Endothelial cell of umbilical vein (primary cell): ENCODE data around the gene PPP1R10. TPM values are rescaled to one million over a fixed set of nuclear protein-coding genes. Genes with fewer than 3 reads are reported as not detected.
A peak's percentile ranks its signal among the peaks of the same experiment; 100 is the strongest.
"Not testable (repeated sequence)": the region's sequence is repeated elsewhere in the genome, so short reads cannot be mapped to it uniquely, and the experiment has no call there.

ENCODE experiments used
- BruUV-seq: library from RNA; stranded (reverse); fragments of 400-500 nt; replicated peaks from 2 replicates; lab custom pipeline; 2021; lab: Mats Ljungman, UMichigan
- CTCF ChIA-PET: fragments of 300-600, 350-600 bp; sonication (Branson Sonifier 250); formaldehyde crosslinking; loops from one replicate; lab custom pipeline; 2021; ENCODE audit warnings: antibody characterized with exemption, inconsistent platforms; lab: Charles Lee
- POLR2A ChIA-PET: fragments of 300-600, 350-600 bp; sonication (Branson Sonifier 250); formaldehyde crosslinking; loops from one replicate; lab custom pipeline; 2021; ENCODE audit warnings: antibody characterized with exemption, inconsistent platforms; lab: Charles Lee
- DNase-seq: peaks from one replicate; pipeline ENCODE4 v3.0.0-alpha.2; 2011; ENCODE audit warnings: low read depth, low spot score
- FAIRE-seq: peaks from 2 replicates; lab custom pipeline; 2011; peaks lifted over from hg19 to GRCh38; lab: Jason Lieb, UNC
- H2AFZ ChIP-seq: 2 replicates; pipeline ENCODE4 v1.6.0; 2012; ENCODE audit warnings: low read depth, low read length, control low read depth, inconsistent platforms
- H3K27ac ChIP-seq: 2 replicates; pipeline ENCODE4 v1.5.1; 2011; ENCODE audit warnings: low read depth, mild to moderate bottlenecking, control low read depth, low read length, moderate library complexity; ENCODE audit not compliant: insufficient read depth
- H3K27me3 ChIP-seq, 2 experiments: 2 replicates each; pipeline versions ENCODE4 v1.6.0 to v1.6.1; 2011; ENCODE audit warnings: low read length in 2 of 2, mixed read lengths in 1 of 2; ENCODE audit not compliant: control insufficient read depth in 2 of 2, insufficient read depth in 2 of 2
- H3K36me3 ChIP-seq, 2 experiments: 2 replicates in 1 of 2; 3 replicates in 1 of 2; pipeline ENCODE4 v1.5.1; 2011; ENCODE audit warnings: low read length in 2 of 2, mild to moderate bottlenecking in 1 of 2, moderate library complexity in 1 of 2; ENCODE audit not compliant: control insufficient read depth in 2 of 2, insufficient read depth in 2 of 2; ENCODE audit errors: extremely low read depth in 1 of 2
- H3K4me1 ChIP-seq: 3 replicates; pipeline ENCODE4 v1.5.1; 2011; ENCODE audit warnings: mild to moderate bottlenecking, low read length; ENCODE audit not compliant: control insufficient read depth, insufficient read depth; ENCODE audit errors: extremely low read depth
- H3K4me2 ChIP-seq: 2 replicates; pipeline ENCODE4 v1.6.1; 2011; ENCODE audit warnings: low read length, control low read depth, mixed read lengths; ENCODE audit not compliant: insufficient read depth
- H3K4me3 ChIP-seq, 3 experiments: fragments of 200-600 bp in 1 of 3; sonication (generic), shearing (Covaris generic) in 1 of 3; replicated peaks in 1 of 3; 2 replicates each; pipeline ENCODE4 v1.5.1; 2011 to 2016; ENCODE audit warnings: control low read depth in 3 of 3, low read length in 3 of 3, mild to moderate bottlenecking in 2 of 3, inconsistent platforms in 1 of 3, low read depth in 1 of 3, moderate library complexity in 1 of 3; ENCODE audit not compliant: insufficient read depth in 1 of 3
- H3K79me2 ChIP-seq: 2 replicates; pipeline ENCODE4 v1.6.0; 2012; ENCODE audit warnings: low read length, inconsistent platforms; ENCODE audit not compliant: control insufficient read depth, insufficient read depth
- H3K9ac ChIP-seq: replicated peaks from 2 replicates; pipeline ENCODE3; 2011; ENCODE audit warnings: low read length, control low read depth; ENCODE audit not compliant: insufficient read depth; ENCODE audit errors: extremely low read depth
- H3K9me1 ChIP-seq: replicated peaks from 3 replicates; pipeline ENCODE4 v1.6.0; 2011; ENCODE audit warnings: mild to moderate bottlenecking, low read length; ENCODE audit not compliant: control insufficient read depth, insufficient read depth; ENCODE audit errors: extremely low read depth
- H3K9me3 ChIP-seq: replicated peaks from 2 replicates; pipeline ENCODE4 v1.5.1; 2012; ENCODE audit warnings: low read length, inconsistent platforms; ENCODE audit not compliant: control insufficient read depth, insufficient read depth
- H4K20me1 ChIP-seq: replicated peaks from 2 replicates; pipeline ENCODE3; 2011; ENCODE audit warnings: mild to moderate bottlenecking, low read length; ENCODE audit not compliant: control insufficient read depth, insufficient read depth; ENCODE audit errors: extremely low read depth
- FOS ChIP-seq: IDR thresholded peaks from 2 replicates; pipeline ENCODE4 v1.6.1; 2011; ENCODE audit warnings: mild to moderate bottlenecking, low read length, moderate library complexity, borderline replicate concordance; ENCODE audit not compliant: insufficient read depth
- JUN ChIP-seq: IDR thresholded peaks from 2 replicates; pipeline ENCODE4 v1.6.1; 2011; ENCODE audit warnings: borderline replicate concordance, low read depth; ENCODE audit not compliant: insufficient read length, insufficient read depth
- MYC ChIP-seq: IDR thresholded peaks from one replicate; pipeline ENCODE4 v1.6.1; 2011; ENCODE audit warnings: mild to moderate bottlenecking, low read depth, low read length
- POLR2AphosphoS5 ChIP-seq: IDR thresholded peaks from 2 replicates; pipeline ENCODE4 v1.6.1; 2012; ENCODE audit warnings: low read depth, mild to moderate bottlenecking, control low read depth, low read length, moderate library complexity; ENCODE audit not compliant: insufficient read depth
- dilution Hi-C: fragments of 300-500 bp; cut with MboI; formaldehyde crosslinking; loops from one replicate; pipeline ENCODE4 v1.15.0; 2019; ENCODE audit warnings: low sequenced_read_pairs; ENCODE audit not compliant: extremely low pct_ligation_motif_present
- intact Hi-C: fragments of 100-400 bp; cut with micrococcal nuclease; formaldehyde crosslinking; loops from one replicate; pipeline ENCODE4 v1.10.0; 2022
- polyA plus RNA-seq, 4 experiments: library from polyadenylated mRNA; depleted of rRNA in 3 of 4; stranded (reverse) in 3 of 4; unstranded in 1 of 4; fragments of >200 nt; gene quantifications; 2 replicates each; pipeline versions ENCODE4 v1.2.1 to v1.2.3, GENCODE V29; 2011 to 2012; ENCODE audit warnings: missing spikeins in 1 of 4
- total RNA-seq: library from RNA; stranded (reverse); gene quantifications from 2 replicates; pipeline ENCODE4 v1.2.3, GENCODE V29; 2021

Gene PPP1R10
- total and polyA plus RNA-seq, 2 donors (not counting 3 experiments of a cell fraction or from before 2014, with no cell fraction given): 19.2 to 88.3 TPM

- H3K4me3 ChIP-seq, FAIRE-seq, H3K9ac ChIP-seq, H3K4me1 ChIP-seq, H3K4me2 ChIP-seq, H3K9me3 ChIP-seq, POLR2A ChIA-PET, intact Hi-C loops, DNase-seq, H3K9me1 ChIP-seq, H2AFZ ChIP-seq, BruUV-seq, dilution Hi-C loops, H3K27me3 ChIP-seq, H3K27ac ChIP-seq, H3K79me2 ChIP-seq, H4K20me1 ChIP-seq: not testable (repeated sequence)
- CTCF ChIA-PET: interaction anchor here (1.5 kb wide), 1 partner anchor 65 kb away, joined by 5 read pairs; no protein-coding TSS in a partner anchor
- peak; percentile 40 for TF ChIP-seq JUN
- peaks cover 13 to 45% of the 10 kb centered on the region in 2 experiments for H3K36me3 ChIP-seq
Measured at GRCh38 chr6:30666300-30666699, 49.3 kb upstream of the PPP1R10 start.

- intact Hi-C loops (no loop called here), dilution Hi-C loops (no loop called here)
Measured at GRCh38 chr6:30664994-30665767, 48.1 kb upstream of the PPP1R10 start.

GRCh38 chr6:30657922-30658321 lies 40.9 kb upstream of the PPP1R10 start:
- H3K9me1 ChIP-seq, H3K9me3 ChIP-seq, CTCF ChIA-PET, H3K4me1 ChIP-seq, dilution Hi-C loops, BruUV-seq, H3K4me2 ChIP-seq, H4K20me1 ChIP-seq, POLR2A ChIA-PET, H2AFZ ChIP-seq, H3K79me2 ChIP-seq, intact Hi-C loops, H3K27ac ChIP-seq, DNase-seq, H3K4me3 ChIP-seq, FAIRE-seq, H3K9ac ChIP-seq, H3K27me3 ChIP-seq: not testable (repeated sequence)
- peaks cover 26 to 63% of the 10 kb centered on the region in 2 experiments for H3K36me3 ChIP-seq

More at GRCh38 chr6:30664994-30665767, 48.1 kb upstream of the PPP1R10 start:
- ChIA-PET POLR2A (interaction anchor here (0.6 kb wide), 1 partner anchor 37 kb away, joined by 3 read pairs; no protein-coding TSS in a partner anchor), CTCF (interaction anchor here (0.8 to 1.7 kb wide), 7 partner anchors 8 to 183 kb away, joined by 3 to 5 read pairs (median 4); partner anchors contain the start of genes DHX16 and MRPS18B)
- H3K27me3 ChIP-seq: no peaks in the 10 kb centered on the region
- no peaks in the 10 kb centered on the region for H3K79me2 ChIP-seq
- H3K4me1 ChIP-seq: no peaks in the 10 kb centered on the region
- no peak overlapping the region for H3K27ac ChIP-seq
- H3K36me3 ChIP-seq: peaks cover 14 to 42% of the 10 kb centered on the region in 2 experiments
- no peak for FAIRE-seq
- no peak overlapping the region for H2AFZ ChIP-seq
- no peak overlapping the region for H3K4me3 ChIP-seq
- no peaks in the 10 kb centered on the region for H3K9me3 ChIP-seq
- no peak overlapping the region for H3K9ac ChIP-seq
- no peak for DNase-seq
- TF ChIP-seq MYC (no peak), JUN (no peak), FOS (no peak), POLR2AphosphoS5 (no peak)
- no peak overlapping the region for H3K4me2 ChIP-seq
- no peaks in the 10 kb centered on the region for H3K9me1 ChIP-seq
- BruUV-seq: TSS peak; percentile 49
- H4K20me1 ChIP-seq: no peaks in the 10 kb centered on the region
